OCI-M2 (cell line): ENCODE results near the gene USE1.

Experiments
- DNase-seq: peaks from one replicate; lab custom pipeline; 2025; ENCODE audit not compliant: unreplicated experiment; lab: John Stamatoyannopoulos, UW

The USE1 gene

GRCh38 chr19:17205237-17206140, 9.7 kb upstream of the USE1 start:
- DNase-seq, result no peak

DNA sequence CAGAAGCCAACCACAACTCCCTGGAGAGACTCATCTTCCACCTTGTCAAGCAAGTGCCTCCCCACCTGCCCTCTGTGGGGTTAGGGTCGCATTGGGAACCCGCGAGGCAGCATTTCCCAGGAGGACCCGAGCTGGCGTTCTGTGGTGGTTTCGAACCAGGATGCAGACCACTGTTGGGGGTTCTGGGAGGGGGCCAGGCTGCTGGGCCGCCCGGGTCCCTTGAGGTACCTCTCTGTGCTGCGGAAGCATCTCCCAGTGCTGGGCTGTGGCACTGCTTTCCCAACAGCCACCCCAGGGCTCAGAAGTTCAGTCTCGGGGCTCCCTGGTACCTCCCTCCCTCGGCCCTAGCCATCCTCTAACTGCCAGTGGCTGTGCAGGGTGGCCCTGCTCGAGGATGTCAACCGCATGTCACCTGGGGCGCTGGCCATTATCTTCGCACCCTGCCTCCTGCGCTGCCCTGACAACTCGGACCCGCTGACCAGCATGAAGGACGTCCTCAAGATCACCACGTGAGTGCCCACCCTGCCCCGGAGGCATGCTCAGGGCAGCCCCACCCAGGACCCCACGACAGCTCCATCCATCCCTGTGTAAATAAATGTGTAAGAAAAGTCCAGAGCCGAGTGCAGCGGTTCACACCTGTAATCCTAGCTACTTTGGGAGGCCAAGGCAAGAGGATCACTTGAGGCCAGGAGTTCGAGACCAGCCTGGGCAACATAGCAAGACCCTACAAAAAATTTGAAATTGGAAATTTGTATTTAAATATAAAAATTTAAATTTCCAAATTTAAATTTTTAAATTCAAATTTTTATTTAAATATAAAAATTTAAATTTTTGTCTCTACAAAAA, 8.2 kb upstream of the USE1 start:
- no peak for DNase-seq

GRCh38 chr19:17209126-17210036, 5.8 kb upstream of the USE1 start:
- no peak for DNase-seq

DNA sequence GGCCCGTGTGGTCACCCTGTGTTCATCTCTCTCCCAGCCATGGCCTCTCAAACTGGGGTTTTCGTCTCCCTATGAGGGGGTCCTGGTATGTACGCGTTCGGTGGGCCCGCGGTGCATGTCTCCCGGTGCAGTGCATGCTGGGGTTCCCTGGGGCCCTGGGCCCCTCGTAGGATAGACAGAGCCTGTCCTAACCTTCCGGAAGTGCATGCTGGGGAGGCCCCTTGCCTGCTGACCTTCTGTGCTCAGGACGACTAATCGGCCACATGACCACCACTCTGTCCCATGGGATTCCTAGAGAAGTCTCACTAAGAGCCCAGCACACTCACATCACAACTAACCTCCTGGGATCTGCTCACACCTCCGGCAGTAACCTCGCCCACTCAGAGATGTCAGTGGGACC, 4.9 kb upstream of the USE1 start:
- no peak for DNase-seq

DNA sequence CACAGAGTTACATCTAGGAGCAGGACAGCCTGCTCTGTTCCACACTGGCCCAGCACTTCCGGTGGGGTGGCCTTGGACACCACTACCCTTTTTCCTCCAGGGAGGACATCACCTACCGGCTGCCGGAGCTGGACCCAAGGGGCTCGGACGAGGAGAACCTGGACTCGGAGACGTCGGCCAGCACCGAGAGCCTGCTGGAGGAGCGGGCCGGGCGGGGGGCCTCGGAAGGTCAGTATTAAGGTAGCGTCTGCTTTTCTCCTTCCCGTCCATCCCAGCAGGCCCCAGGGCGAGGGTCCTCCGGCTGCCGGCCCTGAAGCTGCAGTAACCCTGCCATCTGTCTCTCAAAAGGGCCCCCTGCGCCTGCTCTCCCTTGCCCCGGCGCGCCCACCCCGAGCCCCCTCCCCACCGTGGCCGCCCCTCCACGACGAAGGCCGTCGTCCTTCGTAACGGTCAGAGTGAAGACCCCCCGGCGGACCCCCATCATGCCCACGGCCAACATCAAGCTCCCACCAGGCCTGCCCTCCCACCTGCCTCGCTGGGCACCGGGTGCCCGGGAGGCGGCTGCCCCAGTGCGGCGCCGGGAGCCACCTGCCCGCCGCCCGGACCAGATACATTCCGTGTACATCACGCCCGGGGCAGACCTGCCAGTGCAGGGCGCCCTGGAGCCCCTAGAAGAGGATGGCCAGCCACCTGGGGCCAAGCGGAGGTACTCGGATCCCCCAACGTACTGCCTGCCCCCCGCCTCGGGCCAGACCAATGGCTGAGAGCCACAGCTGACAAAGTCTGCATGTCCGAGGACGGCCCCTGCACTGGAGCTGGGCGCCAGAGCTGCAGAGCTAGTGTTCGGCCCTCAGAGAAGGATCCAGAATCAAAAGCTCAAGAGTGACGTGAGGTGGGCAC, 3.4 kb upstream of the USE1 start:
- no peak for DNase-seq

DNA sequence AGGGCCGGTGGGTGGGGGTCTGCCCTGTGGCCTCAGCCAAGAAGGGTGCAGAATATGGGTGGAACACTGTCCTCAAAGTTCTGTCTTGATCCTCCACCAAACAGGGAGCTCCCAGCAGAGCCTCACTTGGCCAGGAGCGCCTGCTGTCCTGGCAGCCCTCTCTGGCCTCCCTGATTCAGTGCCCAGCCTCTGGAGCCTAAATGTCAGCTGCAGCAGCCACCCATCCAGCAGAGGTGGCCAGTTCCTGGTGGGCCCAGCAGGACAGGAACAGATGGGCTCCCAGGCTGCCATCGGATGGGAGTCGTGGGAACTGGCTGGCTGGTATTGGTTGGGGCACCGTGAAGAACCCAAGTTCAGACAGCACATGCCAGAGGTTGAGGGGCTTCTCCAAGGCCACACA, 1.8 kb upstream of the USE1 start:
- no peak for DNase-seq

- no peak for DNase-seq
Observed at GRCh38 chr19:17214508-17215126, 540 bp upstream of the USE1 start.

DNA sequence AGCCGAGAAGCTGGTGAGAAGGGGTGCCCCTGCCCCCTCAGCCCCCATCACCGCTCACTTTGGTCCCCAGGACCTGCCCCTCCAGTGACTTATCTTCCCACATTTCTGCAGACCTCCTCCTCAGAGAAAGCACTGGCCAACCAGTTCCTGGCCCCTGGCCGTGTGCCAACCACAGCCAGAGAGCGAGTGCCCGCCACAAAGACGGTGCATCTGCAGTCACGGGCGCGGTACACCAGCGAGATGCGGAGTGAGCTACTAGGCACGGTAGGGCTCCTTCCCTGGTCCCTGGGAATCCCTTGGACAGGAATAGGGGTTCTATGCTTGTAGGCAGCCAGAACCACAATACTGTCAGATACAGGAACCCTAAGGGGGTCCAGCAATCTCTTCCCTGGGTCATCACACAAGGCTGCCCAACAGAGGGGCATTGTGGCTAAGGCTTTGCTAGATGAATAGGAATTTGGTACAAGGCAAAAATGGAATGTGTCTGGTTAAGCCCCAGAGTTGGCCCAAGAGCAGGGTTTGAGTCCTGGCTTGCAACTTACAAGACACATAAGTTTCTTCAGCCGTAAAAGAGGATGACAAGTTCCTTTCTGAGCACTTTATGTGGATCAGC, 1.0 kb downstream of the USE1 start:
- DNase-seq, result no peak

DNA sequence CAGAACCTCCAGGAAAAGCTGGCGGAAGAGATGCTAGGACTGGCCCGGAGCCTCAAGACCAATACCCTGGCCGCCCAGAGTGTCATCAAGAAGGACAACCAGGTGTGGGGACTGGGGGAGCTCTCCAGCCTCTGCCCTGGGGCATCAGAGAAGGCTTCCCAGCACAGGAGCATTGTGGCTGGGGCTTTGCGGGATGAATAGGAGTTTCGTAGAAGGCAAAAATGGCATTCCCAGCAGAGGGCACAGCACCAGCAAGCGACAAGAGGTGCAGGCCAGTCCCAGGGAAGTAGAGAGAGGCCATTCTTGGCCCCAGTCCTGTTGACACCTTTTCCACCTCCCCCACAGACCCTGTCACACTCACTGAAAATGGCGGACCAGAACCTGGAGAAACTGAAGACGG, 4.1 kb downstream of the USE1 start:
- DNase-seq, result no peak

DNA sequence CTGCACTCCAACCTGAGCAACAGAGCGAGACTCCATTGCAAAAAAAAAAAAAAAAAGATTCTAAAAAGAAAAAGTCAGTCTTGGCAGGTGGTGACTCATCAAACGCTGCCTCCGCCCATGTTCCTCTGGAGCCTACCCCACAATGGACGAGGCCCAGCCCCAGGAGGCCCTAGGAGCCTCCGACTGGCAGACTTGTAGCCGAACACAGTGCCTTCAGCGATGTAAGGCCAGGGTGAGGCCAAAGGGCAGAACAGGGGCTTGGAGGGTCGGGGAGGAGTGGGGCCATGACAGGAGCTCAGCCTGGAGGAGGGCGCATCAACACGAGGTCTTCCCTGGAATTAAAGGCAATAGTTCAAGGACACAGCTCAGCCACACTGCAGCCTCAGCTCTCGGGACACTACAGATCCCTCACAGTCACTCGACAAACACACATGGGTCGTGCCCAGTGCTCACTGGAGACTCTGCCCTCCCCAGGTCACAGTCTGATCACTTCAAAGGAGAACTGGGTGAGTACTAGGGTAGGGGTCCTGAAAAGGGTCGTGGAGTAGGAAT, 5.1 kb downstream of the USE1 start:
- DNase-seq, result no peak

DNA sequence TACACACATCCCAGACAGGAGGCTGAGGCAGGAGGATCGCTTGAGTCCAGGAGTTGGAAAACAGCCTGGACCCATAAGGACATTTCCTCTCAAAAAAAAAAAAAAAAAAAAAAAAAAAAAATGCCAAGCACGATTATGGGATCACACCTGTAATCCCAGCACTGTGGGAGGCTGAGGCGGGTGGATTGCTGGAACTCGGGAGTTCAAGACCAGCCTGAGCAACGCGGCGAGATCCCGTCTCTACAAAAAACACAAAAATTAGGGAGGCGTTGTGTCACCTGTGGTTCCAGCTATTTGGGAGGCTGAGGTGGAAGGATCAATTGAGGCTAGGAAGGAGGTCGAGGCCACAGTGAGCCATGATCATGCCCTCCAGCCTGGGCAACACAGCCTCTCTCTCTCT, 9.9 kb downstream of the USE1 start:
- DNase-seq, result no peak

DNA sequence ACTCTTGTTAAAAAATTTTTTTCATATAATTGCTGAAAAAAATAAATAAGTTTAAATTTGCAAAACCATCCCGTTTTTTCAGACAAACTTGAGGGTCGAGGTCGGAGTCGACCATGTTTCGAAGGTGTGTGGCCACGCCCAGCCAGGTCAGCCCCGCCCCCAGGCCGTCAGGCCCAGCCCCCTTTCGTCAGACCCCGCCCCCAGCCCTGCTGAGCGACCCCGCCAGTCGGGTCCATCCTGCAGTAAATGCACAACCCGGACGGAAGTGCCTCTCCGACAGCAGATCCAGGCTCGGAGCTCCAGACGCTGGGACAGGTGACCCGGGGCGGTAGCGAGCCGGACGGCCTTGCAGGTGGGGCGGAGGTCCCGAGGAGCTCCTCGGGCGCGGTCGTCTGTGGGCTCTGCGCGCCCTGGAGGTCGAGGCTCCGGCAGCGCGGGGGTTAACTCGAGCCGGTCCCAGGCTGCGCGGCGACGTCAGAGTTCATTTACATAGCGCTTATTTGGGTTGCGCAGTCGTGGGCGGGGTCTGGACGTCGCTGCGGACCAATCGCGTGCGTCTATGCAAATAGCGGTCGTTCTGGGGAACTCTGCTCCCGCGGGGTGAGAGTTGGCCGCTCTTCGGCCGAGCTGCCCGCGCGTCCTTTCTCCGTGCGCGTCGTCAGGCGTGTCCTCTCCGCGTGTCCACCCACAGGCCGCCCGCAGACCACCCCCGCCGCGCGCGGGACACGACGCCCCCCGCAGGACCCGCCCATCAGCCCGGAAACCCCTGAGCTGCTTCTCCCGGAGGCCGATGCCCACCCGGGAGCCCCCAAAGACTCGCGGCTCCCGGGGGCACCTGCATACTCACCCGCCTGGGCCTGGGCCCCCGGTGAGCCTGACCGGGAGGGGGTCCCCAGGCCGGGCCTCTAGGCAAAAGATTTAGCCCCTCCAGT, 11.1 kb downstream of the USE1 start, which contains the start of gene OCEL1:
Gene OCEL1, plus strand, starts transcription at position 225 of the 932 bp plus-strand sequence. Its CDS starts 22 bp downstream, at position 247.
- DNase-seq, result peak; percentile 92

- no peak for DNase-seq
Observed at GRCh38 chr19:17227798-17228367, 12.7 kb downstream of the USE1 start.

- DNase-seq, result no peak
Observed at GRCh38 chr19:17229890-17230289, 14.7 kb downstream of the USE1 start.

GRCh38 chr19:17232258-17232657, 17.1 kb downstream of the USE1 start:
- no peak for DNase-seq

DNA sequence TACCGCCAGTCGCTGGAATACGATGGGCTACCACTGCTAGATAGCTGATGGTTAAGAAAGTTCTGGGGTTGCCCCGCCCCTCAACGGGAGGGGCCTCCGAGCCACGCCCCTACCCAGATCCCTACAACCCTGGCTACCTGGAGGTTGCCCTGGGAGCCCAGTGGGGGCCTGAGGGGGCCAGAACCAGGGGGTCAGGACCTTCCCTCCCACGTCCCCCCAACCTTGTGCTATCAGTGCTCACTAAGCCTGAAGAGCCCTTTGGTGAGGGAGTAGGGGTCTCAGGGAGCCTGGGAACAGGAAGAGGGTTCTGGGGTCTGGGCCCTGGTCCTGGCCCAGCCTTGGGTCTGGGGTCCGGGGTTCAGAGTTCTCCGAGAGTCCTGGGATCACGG, 19.7 kb downstream of the USE1 start:
- DNase-seq, result no peak

DNA sequence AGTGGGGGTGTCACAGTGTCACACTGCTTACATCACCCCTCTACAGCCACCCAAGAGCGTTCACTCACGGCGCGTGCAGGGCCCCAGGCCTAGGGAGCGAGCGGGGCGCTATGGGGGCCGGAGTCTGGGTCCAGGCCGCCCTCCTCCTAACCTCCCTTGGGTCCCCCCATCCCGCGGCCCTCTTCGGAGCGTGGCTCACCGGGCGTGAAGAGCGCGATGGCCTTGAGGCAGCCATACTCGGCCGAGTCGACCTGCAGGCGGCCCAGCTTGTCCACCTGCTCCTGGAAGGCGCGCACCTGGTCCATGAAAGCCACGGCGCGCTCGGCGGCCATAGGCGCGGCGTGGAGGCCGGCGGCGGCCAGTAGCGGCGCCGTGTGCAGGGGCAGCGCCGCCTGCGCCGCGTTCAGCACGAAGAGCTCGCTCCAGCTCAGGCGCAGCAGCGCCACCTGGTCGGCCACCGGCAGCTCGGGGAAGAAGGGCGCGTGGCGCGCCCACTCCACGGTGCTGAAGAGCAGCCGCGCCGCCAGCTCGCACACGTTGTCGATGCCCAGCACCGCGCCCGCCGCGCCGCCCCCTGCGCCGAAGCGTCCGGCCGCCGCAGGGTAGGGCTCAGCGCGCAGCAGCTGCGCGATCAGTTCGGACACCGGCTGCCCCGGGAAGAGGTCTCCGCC, 20.3 kb downstream of the USE1 start:
- no peak for DNase-seq
